ENCODE data around the gene BMP10. TPM values are rescaled to one million over a fixed set of nuclear protein-coding genes. Genes with fewer than 3 reads are reported as not detected.

Gene BMP10
- total and polyA plus RNA-seq, 2 of the 13 experiments (the other 11 are each of a cell fraction or from before 2014, with no cell fraction given) = not detected

DNA sequence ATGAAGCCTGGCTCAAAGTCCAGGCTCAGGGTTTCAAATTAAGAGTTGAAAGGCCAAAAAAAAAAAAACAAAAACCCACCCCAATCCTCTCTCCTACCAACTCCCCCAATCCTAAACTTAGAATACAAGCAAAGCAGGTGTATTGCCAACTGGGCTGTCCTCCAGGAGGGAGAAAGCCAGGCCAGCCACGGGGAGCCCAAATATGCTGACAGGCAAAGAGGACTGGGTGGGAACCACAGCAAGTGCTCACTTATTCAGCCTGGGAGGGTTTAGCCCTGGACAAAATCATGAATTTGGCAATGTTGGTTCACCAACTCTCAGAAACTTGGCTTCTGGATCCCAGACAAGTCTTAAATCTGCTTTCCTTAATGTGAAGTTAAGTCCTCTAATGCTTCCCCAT lies 45.0 kb upstream of the BMP10 start:
- no TSS peak for BruUV-seq (replicated peaks)
- peaks cover 9% of the 10 kb centered on the region; the same call in 1 of the 2 replicates for H3K4me1 ChIP-seq (ENCODE audit: insufficient read depth, low read length)
- H3K9me3 ChIP-seq (ENCODE audit: low read length) = no peaks in the 10 kb centered on the region
- DNase-seq (ENCODE audit: low spot score) = no peak
- peaks cover 3 to 6% of the 10 kb centered on the region in 2 experiments; a peak in 1 of 5 replicates for H3K27me3 ChIP-seq (ENCODE audit: control insufficient read depth in 1 of 2, insufficient read depth in 2 of 2, low read length in 2 of 2)
- no peak overlapping the region for H3K4me2 ChIP-seq (ENCODE audit: low read depth, low read length)
- H2AFZ ChIP-seq (ENCODE audit: low read length) = no peak overlapping the region
- no peaks in the 10 kb centered on the region for H3K36me3 ChIP-seq (replicated peaks in 1 of 2; ENCODE audit: control insufficient read depth in 1 of 2, insufficient read depth in 2 of 2, low read length in 2 of 2)
- 0% methylated on average over 1 of the region's 1 CpG for WGBS (ENCODE audit: low lambda C conversion rate)
- no peak overlapping the region for H3K4me3 ChIP-seq (replicated peaks in 1 of 3; ENCODE audit: insufficient read depth in 1 of 3, low read depth in 2 of 3, low read length in 3 of 3)
- no peaks in the 10 kb centered on the region for H3K79me2 ChIP-seq (ENCODE audit: insufficient read depth, low read length)
- ATAC-seq = no peak
- FAIRE-seq = no peak
- ChIA-PET POLR2A (no interaction called here), CTCF (ENCODE audit: low intra/inter-chr PET ratio, low total read pairs) (no interaction called here)
- H3K9ac ChIP-seq (ENCODE audit: insufficient read depth, low read depth, low read length) = no peak overlapping the region
- H3K27ac ChIP-seq (ENCODE audit: extremely low read length, insufficient read depth, low read length) = no peak overlapping the region
- H4K20me1 ChIP-seq (ENCODE audit: insufficient read depth, low read length) = no peaks in the 10 kb centered on the region
- TF ChIP-seq DPF2 (CRISPR knock-in tag; IDR thresholded peaks at IDR 0.05; ENCODE audit: borderline replicate concordance, low read depth) (no peak), ZNF589 (CRISPR knock-in tag; conservative IDR thresholded peaks at IDR 0.05) (no peak), RBFOX2 (IDR thresholded peaks at IDR 0.05; ENCODE audit: low read depth, low read length) (no peak), ERF (CRISPR knock-in tag; IDR thresholded peaks at IDR 0.05) (no peak), ZNF775 (CRISPR knock-in tag; IDR thresholded peaks at IDR 0.05; ENCODE audit: borderline replicate concordance) (no peak), ZNF441 (CRISPR knock-in tag; IDR thresholded peaks at IDR 0.05; ENCODE audit: borderline replicate concordance) (no peak), ZNF788 (CRISPR knock-in tag; IDR thresholded peaks at IDR 0.05; ENCODE audit: borderline replicate concordance) (no peak), ZKSCAN5 (CRISPR knock-in tag; IDR thresholded peaks at IDR 0.05) (no peak)
- TF ChIP-seq, protein P1, sequence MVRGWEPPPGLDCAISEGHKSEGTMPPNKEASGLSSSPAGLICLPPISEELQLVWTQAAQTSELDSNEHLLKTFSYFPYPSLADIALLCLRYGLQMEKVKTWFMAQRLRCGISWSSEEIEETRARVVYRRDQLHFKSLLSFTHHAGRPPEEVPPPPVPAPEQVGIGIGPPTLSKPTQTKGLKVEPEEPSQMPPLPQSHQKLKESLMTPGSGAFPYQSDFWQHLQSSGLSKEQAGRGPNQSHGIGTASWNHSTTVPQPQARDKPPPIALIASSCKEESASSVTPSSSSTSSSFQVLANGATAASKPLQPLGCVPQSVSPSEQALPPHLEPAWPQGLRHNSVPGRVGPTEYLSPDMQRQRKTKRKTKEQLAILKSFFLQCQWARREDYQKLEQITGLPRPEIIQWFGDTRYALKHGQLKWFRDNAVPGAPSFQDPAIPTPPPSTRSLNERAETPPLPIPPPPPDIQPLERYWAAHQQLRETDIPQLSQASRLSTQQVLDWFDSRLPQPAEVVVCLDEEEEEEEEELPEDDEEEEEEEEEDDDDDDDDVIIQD (CRISPR knock-in tag; IDR thresholded peaks at IDR 0.05; ENCODE audit: low read depth) = no peak
- TF ChIP-seq, protein P2, sequence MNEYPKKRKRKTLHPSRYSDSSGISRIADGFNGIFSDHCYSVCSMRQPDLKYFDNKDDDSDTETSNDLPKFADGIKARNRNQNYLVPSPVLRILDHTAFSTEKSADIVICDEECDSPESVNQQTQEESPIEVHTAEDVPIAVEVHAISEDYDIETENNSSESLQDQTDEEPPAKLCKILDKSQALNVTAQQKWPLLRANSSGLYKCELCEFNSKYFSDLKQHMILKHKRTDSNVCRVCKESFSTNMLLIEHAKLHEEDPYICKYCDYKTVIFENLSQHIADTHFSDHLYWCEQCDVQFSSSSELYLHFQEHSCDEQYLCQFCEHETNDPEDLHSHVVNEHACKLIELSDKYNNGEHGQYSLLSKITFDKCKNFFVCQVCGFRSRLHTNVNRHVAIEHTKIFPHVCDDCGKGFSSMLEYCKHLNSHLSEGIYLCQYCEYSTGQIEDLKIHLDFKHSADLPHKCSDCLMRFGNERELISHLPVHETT (CRISPR knock-in tag; conservative IDR thresholded peaks at IDR 0.05) = no peak
- intact Hi-C loops (cut with micrococcal nuclease; ENCODE audit: unreplicated experiment) (no loop called here), in situ Hi-C loops (cut with HindIII; ENCODE audit: extremely low pct_ligation_motif_present, low pct_unique_long_range_greater_than_20kb) (no loop called here)

Measured in HepG2 (cell line).